A172 (cell line): ENCODE results near the gene CCDC83. TPM values are rescaled to one million over a fixed set of nuclear protein-coding genes. Genes with fewer than 3 reads are reported as not detected.

Source experiments
- DNase-seq: peaks from one replicate; pipeline ENCODE4 v3.0.0-alpha.2; 2015; ENCODE audit warnings: low spot score
- total RNA-seq: library from RNA; depleted of rRNA; stranded (reverse); fragments of >200 nt; shearing (Covaris generic); gene quantifications from 2 replicates; pipeline ENCODE4 v1.2.3, GENCODE V29; 2014; rRNA removed

The CCDC83 gene
- not detected in 2 replicates for total RNA-seq

GRCh38 chr11:85855341-85855656 is at the start of gene CCDC83:
Gene CCDC83 (plus strand): TSS chr11:85855383. CDS start chr11:85865124, 9,741 bp downstream.
- DNase-seq: no peak

DNA sequence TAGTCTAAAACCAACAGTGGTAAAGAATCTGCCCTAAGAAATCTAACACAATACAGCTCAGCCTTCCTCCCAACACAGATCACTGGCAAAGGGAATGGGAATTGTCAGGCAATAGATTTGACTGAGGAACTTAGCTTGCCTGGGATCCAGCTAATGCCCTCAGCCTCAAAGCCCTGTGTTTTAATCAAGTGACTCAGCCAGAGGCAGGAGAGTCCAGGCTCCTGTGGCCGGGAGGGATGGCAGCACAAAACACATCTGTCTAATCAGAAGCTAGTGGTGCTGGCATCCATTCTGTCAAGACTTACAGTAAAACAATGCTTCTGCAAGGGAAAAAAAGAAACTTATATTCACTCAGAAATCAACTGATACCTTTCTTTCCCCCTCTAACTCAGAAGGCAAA is 49.8 kb upstream of the CCDC83 start:
- DNase-seq: peak; percentile 13

GRCh38 chr11:85806016-85806415 is 49.2 kb upstream of the CCDC83 start:
- no peak for DNase-seq

- DNase-seq: no peak
These were observed 48.3 kb upstream of the CCDC83 start for GRCh38 chr11:85806876-85807275.

- no peak for DNase-seq
These were observed 46.0 kb upstream of the CCDC83 start for GRCh38 chr11:85809191-85809590.

- DNase-seq: no peak
These were observed 45.3 kb upstream of the CCDC83 start for GRCh38 chr11:85809863-85810262.

DNA sequence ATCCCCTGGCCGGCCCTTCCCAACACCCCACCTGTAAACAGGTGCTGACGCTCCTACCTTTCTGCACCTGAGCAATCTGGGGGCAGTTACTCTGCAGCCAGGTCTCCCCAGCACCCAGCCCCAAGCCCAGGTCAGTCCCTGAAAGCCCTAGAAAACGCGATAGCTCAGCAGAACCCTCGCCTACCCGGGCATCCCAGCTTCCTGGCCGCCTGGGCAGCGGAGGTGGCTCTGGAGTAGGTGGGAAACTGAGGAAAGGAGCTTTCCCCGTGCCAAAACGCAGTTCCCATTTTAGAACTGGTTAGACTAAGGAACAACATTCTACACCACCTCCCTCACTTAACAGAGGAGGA is 44.7 kb upstream of the CCDC83 start:
- no peak for DNase-seq

GRCh38 chr11:85810871-85811611 is 44.1 kb upstream of the CCDC83 start, which contains the start of gene SYTL2:
Gene SYTL2 (minus strand): TSS chr11:85811141. CDS start chr11:85757725, 53,416 bp downstream.
- peak; percentile 12 for DNase-seq

DNA sequence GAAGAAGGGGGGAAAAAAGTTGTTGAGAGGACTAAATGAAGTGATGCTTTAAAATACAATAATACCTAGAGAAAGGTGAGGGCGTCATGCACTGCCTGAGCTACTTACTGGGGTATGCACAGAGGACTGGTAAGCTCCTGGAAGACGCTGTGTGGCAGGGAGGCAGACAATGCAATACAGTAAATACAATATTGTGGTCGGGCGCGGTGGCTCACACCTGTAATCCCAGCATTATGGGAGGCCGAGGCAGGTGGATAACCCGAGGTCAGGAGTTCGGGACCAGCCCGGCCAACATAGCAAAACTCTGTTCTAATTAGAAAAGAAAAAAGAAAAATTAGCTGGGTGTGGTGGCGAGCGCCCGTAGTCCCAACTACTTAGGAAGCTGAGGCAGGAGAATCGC is 43.6 kb upstream of the CCDC83 start:
- no peak for DNase-seq

- DNase-seq: no peak
These were observed 41.5 kb upstream of the CCDC83 start for GRCh38 chr11:85813721-85814120.

GRCh38 chr11:85815186-85815931 is 39.8 kb upstream of the CCDC83 start:
- DNase-seq: peak; percentile 41

GRCh38 chr11:85819441-85819840 is 35.7 kb upstream of the CCDC83 start:
- DNase-seq: no peak

- DNase-seq: peak; percentile 48
These were observed 33.5 kb upstream of the CCDC83 start for GRCh38 chr11:85821636-85822035.

- peak; percentile 50 for DNase-seq
These were observed 32.4 kb upstream of the CCDC83 start for GRCh38 chr11:85822814-85823213.

DNA sequence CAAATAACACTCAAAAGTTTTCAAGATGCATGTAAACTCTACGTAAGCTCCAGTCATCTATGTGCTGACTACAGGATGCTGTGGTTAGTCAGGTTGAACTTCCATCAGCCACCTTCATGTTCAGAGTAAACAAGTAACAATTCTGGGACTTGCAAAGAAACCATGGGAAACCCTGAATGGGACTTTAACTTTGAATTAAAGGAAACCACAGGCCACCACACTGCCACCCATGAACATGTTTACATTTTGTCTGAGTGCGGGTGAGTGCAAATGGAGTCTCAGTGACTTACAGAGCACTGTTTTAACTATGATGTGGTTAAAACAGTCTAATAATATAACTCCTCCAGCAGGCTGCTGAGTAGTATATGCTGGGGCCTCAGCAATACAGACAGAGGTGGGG is 31.4 kb upstream of the CCDC83 start:
- DNase-seq: no peak

DNA sequence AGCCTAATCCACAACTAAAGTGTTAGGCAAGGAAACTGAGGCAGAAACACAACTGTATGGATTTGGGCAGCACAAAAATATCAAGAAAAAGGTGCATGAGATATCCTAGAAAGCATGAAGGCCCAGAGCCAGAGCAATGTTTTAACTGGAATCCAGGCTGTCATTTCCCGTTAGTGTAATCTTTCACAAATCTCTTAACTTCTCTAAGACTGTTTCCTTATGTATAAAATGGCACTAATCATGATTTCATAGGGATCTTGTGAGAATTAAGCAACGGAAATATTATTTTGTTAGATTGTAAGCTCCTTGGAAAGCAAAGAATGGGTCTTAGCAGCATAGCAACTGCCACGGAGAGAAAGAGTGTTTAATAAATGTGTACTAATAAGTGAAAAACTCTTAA is 29.6 kb upstream of the CCDC83 start:
- no peak for DNase-seq

DNA sequence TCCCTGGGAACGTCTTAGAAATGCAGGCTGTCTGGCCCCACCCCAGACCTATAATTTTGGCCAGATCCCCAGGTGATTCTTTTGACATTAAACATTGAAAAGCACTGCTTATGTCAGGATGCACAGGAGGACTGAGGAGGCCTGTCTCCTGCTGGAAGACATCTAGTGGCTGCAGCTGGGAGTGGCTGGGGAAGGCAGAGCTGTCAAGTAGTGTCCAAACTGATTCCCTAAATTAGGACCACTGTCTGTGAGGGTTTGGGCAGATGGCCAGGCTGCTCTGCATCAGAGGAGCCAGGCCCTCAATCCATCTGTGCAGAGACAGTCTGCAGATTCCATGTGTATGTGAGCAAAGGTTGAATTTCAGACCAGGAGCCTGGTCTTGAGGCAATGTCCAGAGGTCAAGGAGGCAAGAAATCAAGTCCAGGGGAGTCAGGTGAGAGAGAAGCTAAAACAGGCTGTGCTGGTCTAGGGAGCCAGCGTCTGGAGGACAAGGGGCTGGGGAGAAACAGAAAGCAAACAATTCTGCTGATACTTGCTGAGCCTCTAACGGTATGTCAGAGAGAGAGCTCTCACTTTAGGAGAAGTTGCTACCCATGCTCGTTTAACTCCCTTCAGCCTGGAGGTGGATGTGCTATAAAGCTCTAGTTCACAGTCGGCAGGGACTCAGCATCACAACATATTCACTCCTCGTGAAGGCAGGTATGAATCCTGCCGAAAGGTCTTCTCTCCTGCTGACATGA is 28.9 kb upstream of the CCDC83 start:
- peak; percentile 39 for DNase-seq

DNA sequence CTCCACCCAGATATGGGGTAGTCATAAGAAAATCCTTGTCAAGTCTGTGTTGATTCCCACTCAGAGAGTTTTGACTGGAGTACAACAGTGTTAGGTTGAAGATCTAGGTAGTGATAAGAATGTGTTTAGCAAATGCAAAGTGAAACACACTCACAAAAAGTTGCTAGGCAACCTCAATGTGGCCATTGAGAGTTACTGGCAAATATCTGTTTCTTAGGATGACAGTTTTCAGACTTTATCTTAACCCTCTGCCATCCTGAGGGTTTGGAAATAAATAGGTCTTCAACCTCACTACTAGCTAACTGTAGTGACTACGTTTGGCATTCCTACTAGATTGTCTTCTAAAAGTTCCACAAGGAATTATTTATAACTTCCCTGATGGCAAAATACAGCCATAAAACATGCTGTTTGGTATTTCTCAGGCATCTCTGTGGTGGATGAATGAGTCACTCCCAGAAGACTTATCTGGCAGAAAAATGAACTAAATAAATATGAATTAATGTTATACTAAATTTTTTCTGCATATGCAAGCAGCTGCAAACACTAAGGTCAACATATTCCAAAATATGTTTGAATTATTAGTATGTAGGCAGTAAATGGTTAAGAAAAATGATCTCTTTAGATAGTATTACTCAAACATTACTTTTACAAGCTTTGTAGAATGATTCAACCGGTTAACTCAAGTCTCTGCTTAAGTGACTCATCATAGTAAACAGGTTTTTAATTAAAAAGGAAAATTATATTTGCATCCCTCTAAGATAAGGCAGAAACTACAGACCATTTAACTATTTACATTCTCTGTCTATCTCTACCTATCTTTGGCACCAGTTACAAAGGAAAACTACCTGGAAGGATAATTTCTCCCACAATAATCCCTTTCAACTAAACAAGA is 27.2 kb upstream of the CCDC83 start:
- peak; percentile 96 for DNase-seq

DNA sequence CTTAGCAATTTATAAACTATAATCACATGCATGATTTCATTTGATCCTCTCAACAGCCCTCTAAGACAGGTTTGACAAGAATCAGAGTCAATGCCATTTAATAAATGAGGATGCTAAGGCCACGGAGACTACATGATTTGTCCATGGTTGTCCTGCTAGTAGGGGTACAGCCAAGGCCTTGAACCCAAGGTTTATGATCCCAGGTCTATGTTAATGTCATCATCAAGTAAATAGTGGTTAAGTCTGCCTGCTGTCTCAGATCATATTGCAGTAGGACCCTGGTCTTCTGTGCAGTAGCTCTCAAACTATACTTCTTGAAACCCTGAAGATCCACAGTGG is 26.6 kb upstream of the CCDC83 start:
- DNase-seq: no peak

DNA sequence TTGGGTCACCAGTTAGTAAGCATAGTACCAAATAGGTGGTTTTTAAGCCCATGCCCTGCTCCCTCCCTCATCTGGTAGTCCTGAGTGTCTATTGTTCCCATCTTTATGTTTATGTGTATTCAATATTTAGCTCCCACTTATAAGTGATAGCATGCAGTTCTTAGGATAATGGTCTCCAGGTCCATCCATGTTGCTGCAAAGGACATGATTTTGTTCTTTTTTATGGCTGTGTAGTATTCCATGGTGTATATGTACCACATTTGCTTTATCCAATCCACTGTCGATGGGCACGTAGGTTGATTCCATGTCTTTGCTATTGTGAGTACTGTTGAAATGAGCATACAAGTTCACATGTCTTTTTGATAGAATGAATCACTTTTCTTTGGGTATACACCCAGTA is 26.0 kb upstream of the CCDC83 start:
- no peak for DNase-seq

- no peak for DNase-seq
These were observed 24.1 kb upstream of the CCDC83 start for GRCh38 chr11:85831050-85831449.

- no peak for DNase-seq
These were observed 19.9 kb upstream of the CCDC83 start for GRCh38 chr11:85835263-85835662.
